SK-N-SH (cell line): ENCODE results near the gene ITIH1. TPM values are rescaled to one million over a fixed set of nuclear protein-coding genes. Genes with fewer than 3 reads are reported as not detected.

Experiments
- CTCF ChIA-PET: fragments of 300-600, 350-600 bp; formaldehyde crosslinking; extraction: SDS; loops from one replicate; lab custom pipeline; 2021; lab: Yijun Ruan, JAX
- POLR2A ChIA-PET: fragments of 350-600 bp; sonication (Branson Sonifier 250); formaldehyde crosslinking; extraction: SDS; loops from one replicate; lab custom pipeline; 2020; ENCODE audit warnings: antibody characterized with exemption, inconsistent platforms; lab: Yijun Ruan, JAX
- DNase-seq: peaks from one replicate; pipeline ENCODE4 v3.0.0; 2012
- H2AFZ ChIP-seq: fragments of 200-600 bp; sonication (generic); 2 replicates; pipeline ENCODE4 v1.8.1; 2016; ENCODE audit warnings: antibody characterized with exemption, mild to moderate bottlenecking, low read depth
- H3F3A ChIP-seq: fragments of 200-600 bp; sonication (generic); replicated peaks from 2 replicates; pipeline ENCODE3; 2016; ENCODE audit warnings: antibody characterized with exemption, mild to moderate bottlenecking; ENCODE audit not compliant: insufficient read depth
- H3K27ac ChIP-seq, 2 experiments: fragments of 200-500 bp in 1 of 2; fragments of 200-600 bp in 1 of 2; sonication (Bioruptor generic) in 1 of 2; sonication (generic), shearing (Covaris generic) in 1 of 2; 2 replicates each; pipeline versions ENCODE4 v1.5.1 to v1.6.1; 2014 to 2016; ENCODE audit warnings: low read depth in 2 of 2, inconsistent platforms in 1 of 2, low read length in 1 of 2, mild to moderate bottlenecking in 1 of 2, mixed read lengths in 1 of 2
- H3K27me3 ChIP-seq: fragments of 200-600 bp; sonication (generic), shearing (Covaris generic); 2 replicates; pipeline ENCODE4 v1.6.1; 2016; ENCODE audit warnings: mixed run types; ENCODE audit not compliant: insufficient read depth
- H3K36me3 ChIP-seq, 2 experiments: fragments of 200-500 bp in 1 of 2; fragments of 200-600 bp in 1 of 2; sonication (Bioruptor generic) in 1 of 2; sonication (generic) in 1 of 2; replicated peaks in 1 of 2; 2 replicates each; pipeline versions ENCODE3 to v1.5.1; 2014 to 2016; ENCODE audit warnings: low read length in 1 of 2, mild to moderate bottlenecking in 1 of 2; ENCODE audit not compliant: insufficient read depth in 2 of 2, control insufficient read depth in 1 of 2
- H3K4me1 ChIP-seq, 2 experiments: fragments of 200-500 bp in 1 of 2; fragments of 200-600 bp in 1 of 2; sonication (Bioruptor generic) in 1 of 2; sonication (generic), shearing (Covaris generic) in 1 of 2; 2 replicates each; pipeline versions ENCODE4 v1.5.1 to v1.6.1; 2014 to 2016; ENCODE audit warnings: low read depth in 1 of 2, low read length in 1 of 2, mixed run types in 1 of 2; ENCODE audit not compliant: insufficient read depth in 2 of 2, control insufficient read depth in 1 of 2
- H3K4me2 ChIP-seq: fragments of 200-600 bp; sonication (generic), shearing (Covaris generic); 2 replicates; pipeline ENCODE4 v1.6.1; 2017; ENCODE audit warnings: mixed run types
- H3K4me3 ChIP-seq, 2 experiments: fragments of 200-500 bp in 1 of 2; fragments of 200-600 bp in 1 of 2; sonication (Bioruptor generic) in 1 of 2; sonication (generic), shearing (Covaris generic) in 1 of 2; 2 replicates each; pipeline versions ENCODE4 v1.5.1 to v1.8.1; 2014 to 2016; ENCODE audit warnings: low read depth in 2 of 2, inconsistent platforms in 1 of 2, low read length in 1 of 2, mild to moderate bottlenecking in 1 of 2, mixed read lengths in 1 of 2, moderate library complexity in 1 of 2
- H3K79me2 ChIP-seq: fragments of 200-600 bp; sonication (generic); 2 replicates; pipeline ENCODE4 v1.8.1; 2017; ENCODE audit warnings: mild to moderate bottlenecking; ENCODE audit not compliant: insufficient read depth
- H3K9ac ChIP-seq: fragments of 200-600 bp; sonication (generic); 2 replicates; pipeline ENCODE4 v1.6.1; 2017; ENCODE audit warnings: mixed run types
- H3K9me2 ChIP-seq: fragments of 200-600 bp; sonication (generic); 2 replicates; pipeline ENCODE4 v1.6.1; 2017; ENCODE audit warnings: mixed run types
- H3K9me3 ChIP-seq: fragments of 200-600 bp; sonication (generic); 2 replicates; pipeline ENCODE4 v1.6.1; 2017; ENCODE audit warnings: mixed run types, mild to moderate bottlenecking, moderate library complexity
- H4K20me1 ChIP-seq: fragments of 200-600 bp; sonication (generic); 2 replicates; pipeline ENCODE4 v1.6.1; 2017; ENCODE audit warnings: mild to moderate bottlenecking, mixed run types; ENCODE audit not compliant: insufficient read depth
- CHD2 ChIP-seq: fragments of 150-350 bp; IDR thresholded peaks from 2 replicates; pipeline ENCODE4 v1.6.1; 2018; ENCODE audit warnings: low read length; ENCODE audit not compliant: partially characterized antibody
- FOSL2 ChIP-seq: IDR thresholded peaks from 2 replicates; pipeline ENCODE4 v1.4.0; 2012; ENCODE audit warnings: low read depth, mild to moderate bottlenecking, moderate library complexity, borderline replicate concordance
- FOXJ3 ChIP-seq: sonication (generic); formaldehyde crosslinking; IDR thresholded peaks from 2 replicates; pipeline ENCODE4 v1.5.1; 2020; ENCODE audit warnings: mild to moderate bottlenecking, missing genetic modification reagents
- GATA2 ChIP-seq: sonication (generic); formaldehyde crosslinking; IDR thresholded peaks from 2 replicates; pipeline ENCODE4 v1.5.0; 2020; ENCODE audit warnings: mild to moderate bottlenecking, missing genetic modification reagents
- JUND ChIP-seq: IDR thresholded peaks from 2 replicates; pipeline ENCODE4 v1.4.0; 2012
- NFIC ChIP-seq: IDR thresholded peaks from 2 replicates; pipeline ENCODE4 v1.4.0; 2012; ENCODE audit warnings: borderline replicate concordance
- POLR2AphosphoS5 ChIP-seq: IDR thresholded peaks from 2 replicates; pipeline ENCODE4 v1.6.1; 2012; ENCODE audit warnings: low read depth, low read length
- SIN3A ChIP-seq: IDR thresholded peaks from 2 replicates; pipeline ENCODE4 v1.6.1; 2012; ENCODE audit warnings: low read depth, mild to moderate bottlenecking, low read length, moderate library complexity, borderline replicate concordance
- TCF12 ChIP-seq: IDR thresholded peaks from 2 replicates; pipeline ENCODE4 v1.4.0; 2012
- USF1 ChIP-seq: IDR thresholded peaks from 2 replicates; pipeline ENCODE4 v1.4.0; 2012; ENCODE audit warnings: low read depth, borderline replicate concordance
- YY1 ChIP-seq: IDR thresholded peaks from 2 replicates; pipeline ENCODE4 v1.4.0; 2012; ENCODE audit warnings: low read depth, mild to moderate bottlenecking
- WGBS: methylation state at CpG from one replicate; pipeline ENCODE4 v1.1.6; 2017; ENCODE audit warnings: low lambda C conversion rate; 5-methylcytosine and 5-hydroxymethylcytosine counted together
- polyA plus RNA-seq, 3 experiments: library from polyadenylated mRNA; depleted of rRNA; stranded (reverse); fragments of >200 nt; gene quantifications; 2 replicates each; pipeline ENCODE4 v1.2.3, GENCODE V29; 2012

The ITIH1 gene
- polyA plus RNA-seq, 1 of the 3 experiments (the other 2 are of a cell fraction): not detected

- 75% methylated on average over 10 of the region's 16 CpGs for WGBS
- Histone ChIP-seq H3K4me2 (no peak overlapping the region), H3K27ac (no peak overlapping the region), H3F3A (no peaks in the 10 kb centered on the region), H4K20me1 (no peaks in the 10 kb centered on the region), H2AFZ (no peak overlapping the region), H3K9ac (no peak overlapping the region), H3K9me2 (no peaks in the 10 kb centered on the region), H3K4me3 (no peak overlapping the region), H3K27me3 (no peaks in the 10 kb centered on the region), H3K79me2 (no peaks in the 10 kb centered on the region), H3K36me3 (no peaks in the 10 kb centered on the region), H3K9me3 (no peaks in the 10 kb centered on the region)
- ChIA-PET CTCF (interaction anchor here (1.5 kb wide), 1 partner anchor 22 kb away, joined by 3 read pairs; no protein-coding TSS in a partner anchor), POLR2A (no interaction called here)
- DNase-seq: no peak
- TF ChIP-seq FOXJ3 (CRISPR knock-in tag): no peak
- no peak for TF ChIP-seq POLR2AphosphoS5
- no peak for TF ChIP-seq USF1
- no peak for TF ChIP-seq YY1
- TF ChIP-seq NFIC: no peak
- TF ChIP-seq, all 33 proteins: peak for 0
- peaks cover 0 to 3% of the 10 kb centered on the region in 2 experiments; a peak in 1 of 4 replicates for H3K4me1 ChIP-seq
Observed at GRCh38 chr3:52788890-52789745, 11.7 kb downstream of the ITIH1 start.

GRCh38 chr3:52789746-52790040 is 12.3 kb downstream of the ITIH1 start:
- H3K9ac ChIP-seq: no peak overlapping the region
- H3K27ac ChIP-seq: no peak overlapping the region
- no peaks in the 10 kb centered on the region for H3K9me3 ChIP-seq
- no peaks in the 10 kb centered on the region for H3F3A ChIP-seq
- peaks cover 0 to 3% of the 10 kb centered on the region in 2 experiments; a peak in 1 of 4 replicates for H3K4me1 ChIP-seq
- DNase-seq: no peak
- ChIA-PET CTCF (interaction anchor here (1.9 kb wide), 1 partner anchor 10 kb away, joined by 5 read pairs; no protein-coding TSS in a partner anchor), POLR2A (no interaction called here)
- no peaks in the 10 kb centered on the region for H3K36me3 ChIP-seq
- no peak overlapping the region for H3K4me3 ChIP-seq
- no peaks in the 10 kb centered on the region for H3K79me2 ChIP-seq
- no peak overlapping the region for H2AFZ ChIP-seq
- no peaks in the 10 kb centered on the region for H3K9me2 ChIP-seq
- no peak overlapping the region for H3K4me2 ChIP-seq
- 82% methylated on average over 4 of the region's 6 CpGs for WGBS
- no peaks in the 10 kb centered on the region for H4K20me1 ChIP-seq
- no peak for TF ChIP-seq CHD2
- no peaks in the 10 kb centered on the region for H3K27me3 ChIP-seq

- Histone ChIP-seq H3K4me2 (no peak overlapping the region), H3F3A (no peaks in the 10 kb centered on the region), H3K4me1 (peaks cover 0 to 3% of the 10 kb centered on the region in 2 experiments; a peak in 1 of 4 replicates), H3K36me3 (no peaks in the 10 kb centered on the region), H3K9ac (no peak overlapping the region), H3K9me2 (no peaks in the 10 kb centered on the region), H3K9me3 (no peaks in the 10 kb centered on the region), H3K4me3 (no peak overlapping the region), H4K20me1 (no peaks in the 10 kb centered on the region), H2AFZ (no peak overlapping the region), H3K27ac (no peak overlapping the region), H3K79me2 (no peaks in the 10 kb centered on the region), H3K27me3 (no peaks in the 10 kb centered on the region)
- TF ChIP-seq SIN3A: no peak
- TF ChIP-seq YY1: no peak
- no peak for TF ChIP-seq TCF12
- TF ChIP-seq FOSL2: no peak
- TF ChIP-seq GATA2 (CRISPR knock-in tag): no peak
- no peak for TF ChIP-seq FOXJ3 (CRISPR knock-in tag)
- no peak for TF ChIP-seq JUND
- ChIA-PET CTCF (interaction anchor here (1.2 to 1.9 kb wide), 2 partner anchors 9 to 21 kb away, joined by 4 to 5 read pairs; no protein-coding TSS in a partner anchor), POLR2A (no interaction called here)
- DNase-seq: no peak
- WGBS: 54% methylated on average over 5 of the region's 7 CpGs
Observed at GRCh38 chr3:52790337-52790736, 12.9 kb downstream of the ITIH1 start.
